ENCODE data around the gene EEF1A1.

- TF ChIP-seq CTCF (IDR thresholded peaks at IDR 0.05), result no peak
- no peak for TF ChIP-seq POLR2AphosphoS5 (IDR thresholded peaks at IDR 0.05)
These were observed 11.0 kb downstream of the EEF1A1 start for GRCh38 chr6:73509851-73510250.

All from prostate gland (tissue), 2 donors.